Endometrial microvascular endothelial cells (primary cell): ENCODE data around the gene CBX3. TPM values are rescaled to one million over a fixed set of nuclear protein-coding genes. Genes with fewer than 3 reads are reported as not detected.

Experiments
- in situ Hi-C: cut with HindIII; loops from 2 replicates; pipeline ENCODE4 v1.10.0; 2017; ENCODE audit warnings: low sequenced_read_pairs, low pct_unique_long_range_greater_than_20kb; ENCODE audit errors: inconsistent ontology term
- total RNA-seq: library from RNA; depleted of rRNA; stranded (reverse); fragments of >200 nt; gene quantifications from one replicate; pipeline ENCODE4 v1.2.3, GENCODE V29; 2015; ENCODE audit errors: inconsistent ontology term

Gene CBX3
- total RNA-seq, 1 donor from 2014 or later, result 135 TPM

DNA sequence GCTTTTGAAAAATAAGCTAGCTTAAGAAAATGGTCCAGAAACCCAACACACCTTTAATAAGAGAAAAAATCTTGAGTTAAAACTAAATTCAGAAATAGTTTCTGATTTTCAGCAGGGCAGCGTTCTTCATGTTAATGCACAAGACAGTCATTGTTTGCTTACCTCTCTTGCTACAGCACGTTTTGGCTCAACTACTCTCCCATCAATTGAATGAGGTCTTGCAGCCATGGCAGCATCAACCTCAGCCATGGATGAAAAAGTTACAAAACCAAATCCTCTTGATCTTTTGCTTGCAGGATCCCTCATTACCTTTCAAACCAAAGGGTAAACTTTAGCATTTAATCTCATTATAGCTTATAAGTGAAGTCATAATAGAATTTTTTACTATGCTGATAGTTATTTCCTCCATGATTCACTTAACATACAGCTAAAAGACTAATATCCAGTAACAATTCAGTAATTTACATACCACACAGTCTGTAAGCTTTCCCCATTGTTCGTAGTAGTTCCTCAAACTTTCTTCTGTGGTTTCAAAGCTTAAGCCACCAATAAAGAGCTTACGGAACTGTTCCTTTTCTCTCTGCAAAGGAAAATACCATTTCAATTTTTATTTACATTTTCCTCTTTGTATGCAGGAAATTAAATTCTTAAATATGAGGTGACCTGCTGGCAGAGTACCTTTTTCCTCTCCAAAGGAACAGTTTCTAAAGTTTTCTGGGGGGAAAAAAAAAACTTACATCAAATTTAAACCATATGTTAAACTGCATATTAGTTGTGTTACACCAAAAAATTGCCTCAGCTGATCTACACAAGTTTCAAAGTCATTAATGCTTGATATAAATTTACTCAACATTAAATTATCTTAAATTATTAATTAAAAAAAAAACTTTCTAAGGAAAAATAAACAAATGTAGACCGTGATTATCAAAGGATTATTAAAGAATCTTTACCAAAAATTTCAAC lies 4.1 kb upstream of the CBX3 start:
- in situ Hi-C loops, result loop anchor here (5.0 to 10.0 kb wide), 2 partner anchors 40 to 177 kb away; no protein-coding TSS in a partner anchor

- in situ Hi-C loops, result loop anchor here (5.0 to 10.0 kb wide), 2 partner anchors 41 to 177 kb away; no protein-coding TSS in a partner anchor
These were observed 3.3 kb upstream of the CBX3 start for GRCh38 chr7:26198133-26198780.

DNA sequence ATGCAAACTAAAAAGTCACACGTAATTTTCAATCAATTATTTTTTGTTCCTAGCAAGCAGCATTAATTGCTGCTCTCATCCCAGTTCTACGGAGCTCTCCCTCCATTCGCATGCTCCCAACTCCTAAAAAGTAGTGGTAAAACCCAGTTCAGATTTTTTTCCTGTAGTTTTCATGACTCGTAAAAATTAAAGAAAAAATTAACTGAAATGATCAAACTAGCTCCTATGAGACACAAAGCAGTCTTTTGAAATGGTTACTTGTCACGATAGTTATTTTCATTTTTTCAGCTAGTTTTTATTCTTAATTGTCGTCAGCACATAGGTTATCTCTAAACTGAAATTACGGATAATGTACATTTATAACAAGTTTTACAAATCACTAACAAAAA lies 2.8 kb upstream of the CBX3 start:
- in situ Hi-C loops, result loop anchor here (5.0 to 10.0 kb wide), 2 partner anchors 41 to 176 kb away; no protein-coding TSS in a partner anchor

DNA sequence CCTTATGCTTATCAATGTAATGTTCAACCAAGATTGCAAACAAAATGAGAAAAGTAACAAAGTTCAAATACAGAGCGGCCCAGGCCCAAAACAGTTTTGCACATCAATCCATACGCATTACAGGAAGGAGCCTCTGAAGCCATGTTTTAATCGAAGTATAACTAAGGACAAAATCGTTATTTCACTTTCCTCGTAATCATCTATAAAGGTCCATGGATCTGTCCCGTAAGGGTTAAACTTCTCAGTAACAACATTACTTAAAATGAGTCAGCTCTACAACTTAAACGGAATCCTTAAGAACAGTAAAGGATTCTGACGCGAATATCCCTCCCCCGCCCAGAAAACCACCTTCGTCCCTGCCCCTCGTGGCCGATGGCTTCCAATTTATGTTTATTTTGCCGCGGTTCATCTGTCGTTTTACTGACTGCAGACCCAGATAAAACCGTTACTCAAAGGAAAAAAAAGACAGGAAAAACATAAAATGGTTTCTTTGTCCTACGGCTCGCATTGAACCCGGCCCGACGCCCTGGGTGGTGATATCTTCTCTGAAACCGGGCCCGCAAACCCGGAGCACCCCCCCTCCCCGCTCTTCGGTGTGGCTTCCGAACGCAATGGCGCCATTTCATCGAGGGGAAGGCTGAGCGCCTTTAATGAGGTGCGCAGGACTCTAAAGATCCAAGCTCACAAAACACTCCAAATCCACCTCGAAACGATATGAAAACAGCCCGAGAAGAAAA lies 2.1 kb upstream of the CBX3 start:
- in situ Hi-C loops, result loop anchor here (5.0 to 10.0 kb wide), 2 partner anchors 42 to 175 kb away; no protein-coding TSS in a partner anchor

- in situ Hi-C loops, result no loop called here
These were observed 1.5 kb upstream of the CBX3 start for GRCh38 chr7:26200038-26200443.

DNA sequence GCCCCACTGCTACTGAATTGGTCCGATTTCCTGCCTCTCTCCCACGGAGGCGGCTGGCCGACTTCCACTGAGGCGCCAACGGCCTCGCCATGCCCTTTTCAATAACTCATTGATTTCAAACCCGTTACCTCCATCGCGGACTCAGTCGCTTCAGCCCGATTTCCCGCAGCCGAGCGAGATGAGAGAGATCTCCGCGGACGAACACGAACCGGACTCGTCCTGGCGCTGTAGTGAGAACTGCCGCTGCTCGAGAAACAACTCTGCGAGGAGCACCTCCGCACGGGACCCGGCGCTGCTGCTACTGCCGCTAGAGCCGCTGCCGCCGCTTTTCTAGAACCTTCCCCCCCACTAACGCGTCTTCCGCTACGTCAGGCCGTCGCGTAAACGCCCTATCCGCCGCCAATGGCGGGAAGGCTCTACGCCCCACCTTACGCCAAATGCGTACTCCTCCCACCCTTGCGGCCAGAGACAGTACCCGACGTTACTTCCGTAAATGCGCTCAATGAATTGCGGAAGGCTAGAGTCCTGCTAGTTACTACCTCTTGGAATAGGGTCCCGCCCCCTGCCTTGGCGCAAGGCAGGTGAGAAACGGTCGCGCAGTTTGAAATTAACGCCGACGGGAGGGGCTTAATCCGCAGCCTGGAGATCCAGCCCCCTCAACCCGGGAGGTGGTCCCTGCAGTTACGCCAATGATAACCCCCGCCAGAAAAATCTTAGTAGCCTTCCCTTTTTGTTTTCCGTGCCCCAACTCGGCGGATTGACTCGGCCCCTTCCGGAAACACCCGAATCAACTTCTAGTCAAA lies 900 bp upstream of the CBX3 start, which contains the start of gene HNRNPA2B1:
TSS of gene HNRNPA2B1 (minus strand) at position 303 of the 803 bp plus-strand sequence. CDS start at position 134, 169 bp downstream.
- in situ Hi-C loops, result no loop called here

DNA sequence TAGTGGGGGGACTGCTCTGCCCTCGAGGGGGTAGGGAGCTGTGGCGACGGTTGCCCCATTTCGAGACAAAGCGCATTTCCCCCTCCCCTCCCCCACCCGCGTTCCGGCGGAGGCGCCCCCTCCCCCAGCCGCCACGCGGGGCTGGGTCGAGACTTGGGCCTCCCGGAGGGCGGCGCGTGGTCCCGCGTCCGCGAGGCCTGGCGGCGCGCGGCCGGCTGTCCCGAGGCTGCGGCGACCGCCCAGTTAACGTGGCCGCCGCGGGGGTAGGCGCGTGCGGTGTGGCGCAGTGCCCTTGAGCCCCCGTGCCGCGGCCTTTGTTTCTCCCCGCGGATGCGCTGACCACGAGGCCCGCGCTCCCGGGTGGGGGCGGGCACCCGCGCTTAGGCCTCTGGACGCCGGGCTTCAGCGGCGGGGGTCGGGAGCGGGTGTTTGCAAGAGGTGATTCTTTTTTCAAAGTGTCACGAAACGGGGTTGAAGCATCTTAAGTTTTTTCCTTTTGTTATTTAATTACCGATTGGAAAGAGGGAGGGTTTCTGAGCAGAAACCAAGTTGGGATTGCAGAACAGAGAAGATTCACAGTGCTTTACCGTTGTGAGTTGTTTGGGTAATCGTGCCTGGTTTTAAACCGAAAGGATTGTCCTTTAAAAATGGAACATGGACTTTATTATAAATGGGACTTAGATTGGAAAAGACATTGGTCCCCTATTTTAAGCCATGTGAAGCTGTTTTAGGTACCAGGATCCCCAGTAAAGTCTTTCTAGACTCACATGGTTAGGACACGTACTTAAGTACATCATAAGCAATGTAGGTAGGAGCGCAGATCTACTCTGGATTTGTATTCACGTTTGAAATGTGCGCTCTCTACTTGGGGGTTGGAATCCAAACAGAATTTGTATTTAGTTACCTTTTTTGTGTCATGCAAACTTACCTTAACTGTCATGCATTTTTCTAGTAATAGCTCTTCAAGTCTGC lies 760 bp downstream of the CBX3 start:
- in situ Hi-C loops, result no loop called here

DNA sequence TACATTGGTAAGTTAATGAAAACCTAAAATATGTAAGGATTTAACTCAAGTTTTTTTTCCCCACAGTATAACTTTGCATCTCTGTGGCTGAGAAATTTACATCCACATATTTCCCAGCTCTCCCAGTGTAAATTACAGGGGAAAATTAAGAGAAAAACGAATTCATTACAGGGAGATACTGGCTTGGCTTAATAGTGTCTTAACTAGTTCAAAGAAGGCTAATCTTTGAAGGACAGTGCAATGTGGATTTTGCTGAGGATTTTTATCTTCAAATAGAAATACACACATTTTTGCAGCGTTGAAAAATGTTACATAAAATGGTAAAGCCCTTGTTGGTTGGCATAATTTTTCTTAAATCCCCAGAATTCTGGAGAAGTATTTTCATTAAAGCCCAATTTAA lies 1.5 kb downstream of the CBX3 start:
- in situ Hi-C loops, result no loop called here

DNA sequence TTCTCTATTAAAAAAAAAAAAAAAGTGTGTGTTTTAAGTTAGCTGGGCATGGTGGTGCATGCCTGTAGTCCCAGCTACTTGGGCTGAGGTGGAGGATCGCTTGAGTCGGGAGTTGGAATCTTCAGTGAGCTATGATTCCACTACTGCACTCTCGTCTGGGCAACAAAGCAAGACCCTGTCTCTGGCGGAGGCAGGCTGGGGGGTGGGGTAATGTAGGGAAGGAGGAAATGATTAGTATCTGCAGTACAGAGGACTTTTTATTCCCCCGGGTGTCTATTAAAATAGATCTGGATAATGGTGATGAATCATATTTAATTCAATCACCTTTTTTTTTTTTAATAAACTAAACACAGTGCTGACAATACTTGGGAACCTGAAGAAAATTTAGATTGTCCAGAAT lies 6.5 kb downstream of the CBX3 start:
- in situ Hi-C loops, result no loop called here

DNA sequence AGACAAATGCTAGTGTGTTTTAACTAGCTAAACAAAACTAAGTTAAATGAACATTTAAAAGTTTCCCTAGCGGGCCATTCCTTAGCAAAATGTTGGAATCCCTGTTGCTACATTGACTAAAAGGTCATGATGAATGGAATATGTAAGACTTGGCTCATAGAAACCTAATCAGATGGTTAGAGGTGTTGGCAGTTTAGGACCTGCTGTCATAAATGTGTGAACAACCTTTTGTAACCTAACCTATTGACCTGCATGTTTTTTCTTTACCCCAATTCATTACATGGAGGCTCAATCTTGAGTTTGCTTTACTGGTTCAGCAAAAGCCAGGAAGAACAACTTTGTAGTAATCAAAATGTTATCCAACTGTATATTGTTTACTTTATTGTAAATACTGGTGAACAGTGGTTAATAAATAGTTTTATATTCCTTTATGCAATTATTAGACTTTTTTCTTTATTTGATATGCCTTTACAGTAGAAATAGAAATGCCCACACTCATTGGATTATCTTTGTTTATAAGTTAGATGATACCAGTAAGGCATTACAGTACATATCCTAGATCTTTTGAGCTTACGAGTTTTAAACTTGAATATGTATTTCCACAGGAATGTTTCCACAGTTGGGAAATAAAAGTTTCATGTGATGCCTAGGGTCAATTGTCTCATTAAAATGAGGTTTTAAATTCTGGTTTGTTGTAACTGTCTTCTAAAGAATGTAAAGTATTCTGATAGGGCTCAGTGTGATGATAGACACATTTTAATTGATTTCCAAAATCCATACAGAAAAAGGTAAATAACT lies 11.6 kb downstream of the CBX3 start:
- in situ Hi-C loops, result no loop called here

DNA sequence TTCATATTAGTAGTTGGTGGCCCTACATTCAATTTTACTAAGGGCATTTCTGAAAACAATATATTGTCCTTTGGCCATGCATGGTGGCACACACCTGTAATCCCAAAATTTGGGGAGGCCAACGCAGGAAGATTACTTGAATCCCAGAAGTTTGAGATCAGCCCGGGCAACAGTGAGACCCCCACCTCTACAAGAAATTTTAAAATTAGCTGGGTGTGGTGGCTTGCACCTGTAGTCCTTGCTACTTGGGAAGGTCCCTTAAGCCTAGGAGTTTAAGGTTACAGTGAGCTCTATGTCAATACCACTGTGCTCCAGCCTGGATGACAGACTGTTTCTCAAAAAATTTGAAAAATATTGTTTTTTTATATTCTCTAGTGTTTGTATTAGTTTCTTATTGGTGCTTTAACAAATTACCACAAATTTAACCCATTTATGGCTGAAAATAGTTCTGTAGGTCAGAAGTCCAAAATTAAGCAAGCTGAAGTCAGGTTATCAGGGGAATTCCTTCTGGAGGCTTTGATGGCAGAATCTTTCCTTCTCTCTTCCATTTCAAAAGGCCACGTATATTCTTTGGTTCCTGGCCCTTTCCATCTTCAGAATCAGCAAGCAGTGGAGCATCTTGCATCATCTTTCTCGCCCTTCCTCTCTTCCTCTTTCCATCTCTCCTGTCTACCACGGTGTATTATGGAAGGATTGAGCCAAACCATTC lies 12.4 kb downstream of the CBX3 start:
- in situ Hi-C loops, result no loop called here

DNA sequence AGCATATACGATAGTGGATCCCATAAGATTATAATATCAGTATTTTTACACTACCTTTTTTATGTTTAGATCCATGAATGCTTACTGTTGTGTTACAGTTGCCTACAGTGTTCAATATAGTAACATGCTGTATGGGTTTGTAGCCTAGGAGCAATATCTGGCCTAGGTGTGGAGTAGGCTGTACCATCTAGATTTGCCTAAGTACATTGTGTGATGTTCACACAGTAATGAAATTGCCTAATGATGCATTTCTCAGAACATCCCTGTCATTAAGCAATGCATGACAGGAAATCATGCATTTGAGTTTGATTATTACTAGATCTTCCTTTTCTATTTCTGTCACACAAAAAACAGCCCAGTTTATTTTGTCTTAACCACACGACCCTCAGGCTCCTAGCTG lies 14.5 kb downstream of the CBX3 start:
- in situ Hi-C loops, result no loop called here

DNA sequence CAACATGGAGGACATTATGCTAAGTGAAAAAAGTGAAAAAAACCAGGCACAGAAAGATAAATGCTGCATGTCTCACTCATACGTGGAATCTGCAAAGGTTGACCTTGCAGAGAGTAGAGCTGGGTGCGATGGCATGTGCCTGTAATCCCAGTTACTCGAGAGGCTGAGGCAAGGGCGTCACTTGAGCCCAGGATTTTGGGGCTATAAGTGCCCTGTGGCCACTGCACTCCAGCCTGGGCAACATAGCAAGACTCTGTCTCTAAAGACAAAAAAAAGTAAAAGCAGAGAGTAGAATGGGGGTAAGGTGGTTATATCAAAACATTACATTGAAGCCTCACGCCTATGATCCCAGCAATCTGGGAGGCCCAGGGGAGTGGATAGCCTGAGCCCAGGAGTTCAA lies 22.8 kb downstream of the CBX3 start:
- in situ Hi-C loops, result no loop called here

- in situ Hi-C loops, result no loop called here
These were observed 26.4 kb downstream of the CBX3 start for GRCh38 chr7:26227987-26228386.

- in situ Hi-C loops, result no loop called here
These were observed 32.5 kb downstream of the CBX3 start for GRCh38 chr7:26233902-26234511.
